ENCODE measurements around the gene ADAM12. TPM values are rescaled to one million over a fixed set of nuclear protein-coding genes. Genes with fewer than 3 reads are reported as not detected.

ADAM12 gene
- polyA plus RNA-seq, 3 donors = 22.5 to 28.1 (median 26.0) TPM

DNA sequence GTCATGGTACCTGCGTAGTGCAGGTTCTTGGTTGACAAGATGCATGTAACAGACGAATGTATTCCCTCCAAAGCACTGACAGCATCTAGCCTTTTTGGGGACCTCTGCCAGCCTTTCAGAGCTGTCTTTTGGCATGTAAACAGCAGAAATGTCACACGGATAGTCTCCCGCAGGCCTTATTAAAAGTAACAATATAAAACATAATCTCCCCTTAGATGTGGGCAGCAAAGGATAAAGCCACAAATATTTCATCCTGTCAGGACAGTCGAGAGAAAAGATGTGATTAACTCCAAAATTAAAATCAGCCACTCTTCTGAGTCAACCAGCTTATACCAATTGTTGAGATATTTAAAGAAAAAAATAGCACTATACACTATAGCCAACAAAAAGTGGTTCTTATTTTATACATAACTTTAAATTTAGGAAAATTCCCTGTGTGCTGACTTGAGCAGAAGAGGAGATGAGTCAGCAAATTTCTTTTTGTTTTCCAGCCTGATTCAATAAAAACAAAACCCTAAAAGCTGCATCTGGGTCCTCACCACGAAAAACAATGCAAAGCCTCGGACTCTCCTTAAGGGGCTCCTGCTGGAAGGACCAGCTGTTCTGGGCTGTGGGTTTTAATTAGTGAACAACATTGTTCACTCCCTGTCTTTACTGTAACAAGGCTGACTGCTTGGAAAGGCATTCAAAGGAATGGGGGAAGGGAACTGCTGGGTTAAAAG is 240.2 kb downstream of the ADAM12 start:
- peak in 3 of 11 donors; percentile 33 to 49 (median 34) for DNase-seq (ENCODE audit: extremely low read depth in 1 of 11, low read depth in 9 of 11, low spot score in 4 of 11)

DNA sequence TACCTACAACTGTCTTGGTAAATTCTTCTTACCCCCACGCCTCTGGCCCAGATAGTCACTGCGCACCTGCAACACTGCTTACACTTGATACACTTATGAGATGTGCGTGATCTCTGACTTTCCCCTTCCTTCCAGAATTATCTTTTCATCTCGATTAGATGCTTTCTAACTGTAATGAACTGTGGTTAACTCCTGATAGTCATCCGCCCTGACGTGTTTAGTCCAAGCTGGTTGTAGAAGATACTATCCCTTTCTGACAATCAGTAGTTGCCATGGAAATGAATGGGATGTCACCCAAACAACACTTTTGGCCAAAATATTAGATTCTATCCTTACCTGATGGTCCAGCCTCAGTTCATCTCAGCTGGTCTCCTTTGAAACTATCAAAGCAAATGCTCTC is 241.5 kb downstream of the ADAM12 start:
- DNase-seq (ENCODE audit: extremely low read depth in 1 of 11, low read depth in 9 of 11, low spot score in 4 of 11) = no peak

DNA sequence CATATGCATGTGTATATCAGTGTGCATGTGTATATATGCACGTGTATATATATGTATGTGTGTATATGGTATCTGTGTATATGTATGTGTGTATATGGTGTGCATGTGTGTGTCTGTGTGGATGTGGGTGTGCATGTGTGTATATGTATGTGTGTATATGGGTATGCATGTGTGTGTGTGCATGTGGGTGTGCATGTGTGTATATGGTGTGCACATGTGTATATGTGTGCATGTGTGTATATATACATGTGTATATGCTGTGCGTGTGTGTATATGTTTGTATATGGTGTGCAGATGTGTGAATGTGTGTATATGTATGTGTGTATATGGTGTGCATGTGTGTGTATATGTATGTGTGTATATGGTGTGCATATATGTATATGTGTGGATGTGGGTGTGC is 245.2 kb downstream of the ADAM12 start:
- DNase-seq (ENCODE audit: extremely low read depth in 1 of 11, low read depth in 9 of 11, low spot score in 4 of 11) = no peak

DNA sequence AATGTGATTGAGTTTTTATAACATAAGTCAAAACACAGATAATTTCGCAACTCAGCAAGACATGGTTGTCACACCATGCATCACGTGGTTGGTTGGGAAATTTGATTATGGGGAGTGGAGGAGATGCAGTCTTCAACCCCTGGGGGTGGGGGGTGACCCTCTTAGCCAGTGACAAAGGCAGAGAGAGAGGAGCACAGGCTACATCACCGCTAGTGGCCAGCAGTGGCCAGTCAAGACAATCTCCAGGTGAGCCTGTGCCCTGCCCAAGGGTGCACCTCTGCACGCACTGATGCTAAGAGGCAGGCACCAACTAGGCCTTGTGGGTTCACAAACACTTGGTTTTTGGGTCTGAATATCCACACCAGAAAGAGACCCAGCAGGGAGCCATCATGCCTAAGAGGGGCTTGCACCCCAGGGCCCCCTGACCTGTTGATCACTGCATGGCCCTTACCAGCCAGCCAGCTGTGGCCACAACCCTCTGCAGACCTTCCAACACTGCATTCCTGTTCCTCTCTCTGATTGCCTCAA is 247.5 kb downstream of the ADAM12 start:
- DNase-seq (ENCODE audit: extremely low read depth in 1 of 11, low read depth in 9 of 11, low spot score in 4 of 11) = no peak

DNA sequence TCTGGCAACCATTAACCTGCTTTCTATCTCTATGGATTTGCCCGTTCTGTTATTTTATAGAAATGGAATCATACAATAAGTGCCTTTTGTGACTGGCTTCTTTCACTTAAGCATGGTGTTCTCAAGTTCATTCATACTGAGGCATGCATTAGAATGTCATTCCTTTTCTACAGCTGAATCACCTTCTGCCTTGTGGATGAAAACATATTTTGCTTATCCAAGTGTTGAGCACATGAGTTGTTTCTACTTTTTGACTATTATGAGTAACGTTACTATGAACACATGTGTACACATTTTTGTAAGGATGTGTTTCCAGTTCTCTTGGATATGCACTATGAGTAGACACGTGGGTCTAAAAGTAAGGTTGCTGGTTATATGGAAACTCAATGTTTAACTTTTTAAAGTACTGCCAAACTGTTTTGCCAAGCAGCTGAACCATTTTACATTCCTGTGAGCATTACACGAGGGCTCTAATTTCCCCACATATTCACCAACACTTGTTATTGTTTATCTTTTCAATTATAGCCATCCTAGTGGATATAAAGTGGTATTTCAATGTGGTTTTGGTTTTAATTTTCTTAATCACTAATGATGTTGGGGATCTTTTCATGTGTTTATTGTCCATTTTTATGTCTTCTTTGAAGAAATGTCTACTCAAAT is 250.6 kb downstream of the ADAM12 start:
- no peak for DNase-seq (ENCODE audit: extremely low read depth in 1 of 11, low read depth in 9 of 11, low spot score in 4 of 11)

DNA sequence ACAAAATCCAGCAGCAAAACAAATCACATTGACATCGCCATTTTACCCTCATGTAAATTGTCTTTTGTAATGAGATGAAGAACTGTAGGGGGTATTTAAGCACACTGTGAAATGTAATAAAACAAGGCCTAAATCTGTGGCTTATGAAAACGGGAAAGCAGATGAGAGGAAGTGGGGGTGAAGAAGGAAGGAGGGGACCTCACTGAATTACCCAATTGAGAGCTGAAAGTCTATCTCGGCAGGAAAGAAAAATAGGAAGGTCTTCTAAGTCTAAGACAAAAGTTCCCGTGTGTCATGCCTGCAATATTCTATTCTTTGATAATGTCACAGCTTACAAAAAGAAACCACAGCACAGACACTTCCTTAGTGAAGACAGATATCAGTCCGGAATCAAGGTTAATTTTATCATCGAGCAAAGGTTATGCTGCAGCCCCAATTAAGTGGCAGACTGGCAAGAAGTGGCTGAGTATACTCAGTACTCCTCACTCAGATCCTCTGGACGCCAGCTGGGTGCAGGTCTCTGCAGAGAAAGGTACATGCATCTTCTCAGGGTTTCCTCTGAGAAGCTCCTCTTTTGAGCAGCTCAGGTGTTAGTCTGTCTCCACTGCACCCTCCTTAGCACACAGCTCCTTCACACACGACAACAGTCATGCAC is 252.2 kb downstream of the ADAM12 start:
- no peak for DNase-seq (ENCODE audit: extremely low read depth in 1 of 11, low read depth in 9 of 11, low spot score in 4 of 11)

DNA sequence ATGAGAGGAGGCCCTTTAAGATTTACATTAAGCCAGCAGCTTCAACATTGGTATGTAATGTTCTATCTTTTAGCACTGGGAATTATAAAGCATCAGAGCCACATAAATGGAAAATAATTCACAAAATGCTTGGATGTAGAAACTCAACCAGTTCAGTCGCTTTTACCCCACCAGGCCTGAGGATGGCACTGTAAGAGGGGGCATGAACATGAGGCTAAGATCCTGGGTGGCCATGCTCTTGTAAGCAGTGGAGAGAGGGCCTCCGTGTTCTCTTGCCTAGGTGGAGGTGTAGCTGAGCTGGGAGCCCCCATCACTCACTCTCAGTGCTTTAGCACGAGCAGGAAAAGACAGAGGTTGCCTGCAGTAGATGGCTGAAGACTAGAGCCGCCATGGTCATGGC is 253.1 kb downstream of the ADAM12 start:
- DNase-seq (ENCODE audit: extremely low read depth in 1 of 11, low read depth in 9 of 11, low spot score in 4 of 11) = no peak

DNA sequence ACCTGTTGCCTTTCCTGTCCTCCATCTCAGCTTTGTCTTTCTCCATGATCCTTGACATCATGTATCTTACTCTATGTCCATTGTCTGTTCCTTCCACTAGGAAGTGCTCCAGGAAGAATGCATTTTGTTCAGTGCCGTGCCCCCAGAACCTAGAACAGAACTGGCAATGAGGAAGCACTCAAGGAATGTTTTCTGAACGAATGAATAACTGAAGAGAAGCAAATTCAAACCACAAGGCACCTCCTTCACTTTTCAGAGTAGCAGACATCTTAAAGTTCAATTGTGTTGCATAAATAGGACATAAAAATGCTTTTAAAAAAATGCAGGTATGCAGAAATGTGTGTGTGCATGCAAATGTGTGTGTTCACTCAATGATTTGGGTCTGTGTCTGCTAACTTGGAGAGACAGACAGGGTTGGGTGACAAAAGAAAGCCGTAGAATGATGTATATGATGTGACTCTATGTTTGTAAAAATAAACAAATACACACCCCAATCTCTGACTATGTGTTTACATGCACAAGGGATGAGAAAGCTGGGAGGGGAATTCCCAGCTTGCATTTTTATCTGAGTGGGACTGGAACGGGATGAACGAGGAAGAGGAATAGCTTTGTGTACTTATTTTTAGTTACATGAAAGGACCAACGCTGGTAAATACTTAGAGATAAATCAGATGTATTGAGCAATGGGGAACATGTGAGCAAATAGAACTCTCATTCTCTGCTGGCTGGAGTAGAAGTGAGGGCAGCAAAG is 254.2 kb downstream of the ADAM12 start:
- DNase-seq (ENCODE audit: extremely low read depth in 1 of 11, low read depth in 9 of 11, low spot score in 4 of 11) = no peak

DNA sequence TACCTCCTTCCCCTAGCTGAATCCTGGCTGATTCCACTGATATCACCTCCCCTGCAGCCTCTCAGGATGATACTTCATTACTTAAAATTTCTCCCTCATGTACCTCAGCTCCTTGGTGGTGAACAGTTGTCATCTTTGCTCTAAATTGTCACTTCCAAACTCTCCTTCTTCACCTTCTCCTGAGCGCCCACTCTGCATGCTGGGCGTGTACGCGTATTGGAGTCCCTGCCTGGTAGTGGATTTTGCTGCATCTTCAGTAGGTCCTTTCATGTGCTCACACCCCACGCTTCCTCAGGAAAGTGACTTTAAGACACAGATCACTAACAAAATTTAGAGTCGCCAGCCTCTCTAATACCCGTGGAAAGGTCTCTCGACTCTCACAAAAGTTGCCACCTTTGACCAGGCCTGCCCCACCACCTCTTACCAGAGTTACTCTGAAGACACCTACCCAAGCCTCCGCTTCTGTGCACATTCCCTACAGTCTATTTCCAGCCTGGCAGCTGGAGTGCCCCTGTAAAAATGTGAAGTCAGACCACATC is 255.1 kb downstream of the ADAM12 start:
- no peak for DNase-seq (ENCODE audit: extremely low read depth in 1 of 11, low read depth in 9 of 11, low spot score in 4 of 11)

DNA sequence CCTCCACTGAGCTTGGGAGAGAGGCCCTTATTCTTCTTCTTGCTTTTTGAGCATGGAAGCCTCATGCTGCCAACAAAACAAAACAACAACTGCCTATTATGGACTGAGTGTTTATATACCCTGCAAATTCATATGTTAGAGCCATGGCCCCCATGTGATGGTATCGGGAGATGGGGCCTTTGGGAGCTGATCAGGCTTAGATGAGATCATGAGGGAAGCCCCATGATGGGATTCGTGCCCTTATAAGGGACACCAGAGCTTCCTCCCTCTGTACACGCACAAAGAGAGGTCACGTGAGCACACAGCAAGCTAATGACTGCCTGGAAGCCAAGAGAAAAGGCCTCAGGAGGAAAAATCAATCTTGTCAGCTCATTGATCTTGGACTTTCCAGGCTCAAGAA is 256.9 kb downstream of the ADAM12 start:
- no peak for DNase-seq (ENCODE audit: extremely low read depth in 1 of 11, low read depth in 9 of 11, low spot score in 4 of 11)

DNA sequence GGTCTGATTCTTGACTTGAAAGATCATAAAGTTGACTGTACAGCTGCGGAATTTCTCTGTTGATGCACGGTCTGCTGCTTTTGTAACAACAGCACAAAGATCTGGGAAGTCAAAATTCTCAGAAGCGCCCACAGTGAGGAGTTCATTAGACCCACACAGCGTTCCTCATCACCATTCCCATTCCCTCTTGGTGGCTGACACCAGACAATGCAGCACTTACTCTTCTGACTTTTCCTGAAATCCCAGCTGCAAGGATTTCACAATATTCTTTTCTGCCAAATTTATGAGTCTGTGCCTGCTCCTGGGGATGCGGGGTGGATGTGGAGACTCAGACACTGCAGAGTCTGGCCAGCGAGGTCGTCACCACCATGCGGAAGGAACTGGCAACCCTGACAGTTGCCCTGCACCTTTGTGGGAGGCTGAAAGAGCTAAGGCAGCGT is 258.0 kb downstream of the ADAM12 start:
- DNase-seq (ENCODE audit: extremely low read depth in 1 of 11, low read depth in 9 of 11, low spot score in 4 of 11) = peak in 1 of 11 donors; percentile 16

DNA sequence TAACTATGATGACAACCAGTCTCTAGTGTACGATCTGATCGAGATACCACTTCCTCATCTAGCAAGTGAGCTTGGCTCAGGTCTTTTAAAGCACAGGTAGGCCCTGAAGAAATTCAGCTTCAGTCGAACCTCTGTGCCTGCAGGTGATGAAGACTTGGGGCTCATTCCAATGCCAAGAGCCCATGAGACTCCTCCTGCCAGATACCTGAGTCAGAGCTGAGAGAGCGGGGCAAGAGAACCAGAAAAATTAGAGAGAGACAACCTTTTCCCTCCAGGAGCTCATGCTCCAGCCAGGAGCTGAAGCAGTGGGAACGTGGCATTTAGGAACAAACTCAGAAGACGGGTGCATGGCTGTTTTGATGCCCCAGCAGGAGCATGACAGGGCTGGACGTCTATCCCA is 259.3 kb downstream of the ADAM12 start:
- DNase-seq (ENCODE audit: extremely low read depth in 1 of 11, low read depth in 9 of 11, low spot score in 4 of 11) = no peak

DNA sequence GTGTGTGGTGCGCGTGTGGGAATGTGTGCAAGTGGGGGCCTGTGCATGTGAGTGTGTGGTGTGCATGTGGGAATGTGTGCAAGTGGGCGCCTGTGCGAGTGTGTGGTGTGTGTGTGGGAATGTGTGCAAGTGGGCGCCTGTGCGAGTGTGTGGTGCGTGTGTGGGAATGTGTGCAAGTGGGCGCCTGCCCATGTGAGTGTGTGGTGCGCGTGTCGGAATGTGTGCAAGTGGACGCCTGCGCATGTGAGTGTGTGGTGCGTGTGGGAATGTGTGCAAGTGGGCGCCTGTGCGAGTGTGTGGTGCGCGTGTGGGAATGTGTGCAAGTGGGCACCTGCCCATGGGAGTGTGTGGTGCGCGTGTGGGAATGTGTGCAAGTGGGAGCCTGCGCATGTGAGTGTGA is 259.7 kb downstream of the ADAM12 start:
- no peak for DNase-seq (ENCODE audit: extremely low read depth in 1 of 11, low read depth in 9 of 11, low spot score in 4 of 11)

DNA sequence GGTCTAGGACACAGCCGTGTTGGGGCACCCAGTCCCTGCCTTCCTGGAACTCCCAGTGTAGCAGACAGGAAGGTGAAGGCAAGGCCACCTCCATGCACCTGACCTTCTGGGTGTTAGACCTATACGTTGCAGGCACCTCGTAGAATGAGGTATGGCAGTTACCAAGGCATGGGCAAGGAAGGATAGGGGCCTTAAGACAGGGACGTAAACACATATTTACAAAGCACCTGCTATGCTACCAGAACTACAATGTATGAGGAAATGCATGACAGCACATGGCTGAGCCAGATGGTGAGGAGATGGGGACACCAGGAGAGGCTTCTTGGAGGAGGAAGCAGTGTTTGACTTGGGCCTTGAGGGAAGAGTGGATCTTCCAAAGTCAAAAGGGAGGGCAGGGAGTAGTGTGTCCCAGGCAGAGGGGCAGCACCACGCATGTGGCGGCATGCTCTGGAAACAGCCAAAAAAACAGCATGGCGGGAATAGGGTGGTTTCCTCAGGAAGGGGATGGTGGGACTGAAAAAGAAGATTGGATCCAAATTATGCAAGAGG is 260.7 kb downstream of the ADAM12 start:
- DNase-seq (ENCODE audit: extremely low read depth in 1 of 11, low read depth in 9 of 11, low spot score in 4 of 11) = no peak

DNA sequence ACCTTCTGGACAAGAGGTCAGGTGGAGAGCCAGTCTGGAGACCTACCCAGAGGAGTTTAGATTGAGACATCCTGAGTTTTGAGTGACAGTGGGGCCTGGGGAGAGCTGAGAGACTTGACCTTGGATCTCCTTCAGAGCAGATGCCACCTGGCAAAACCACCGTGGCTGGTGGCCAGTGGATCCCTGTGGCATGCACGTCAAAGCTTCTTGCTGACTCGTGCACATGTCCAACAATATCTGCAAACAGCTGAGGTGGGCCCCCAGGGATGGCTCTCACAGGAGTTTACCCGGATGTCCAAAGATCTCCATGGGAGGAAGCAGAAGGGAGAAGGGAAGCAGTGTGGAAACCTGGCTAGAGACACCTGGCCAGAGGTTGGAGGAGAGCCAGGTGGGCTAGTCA is 261.4 kb downstream of the ADAM12 start:
- DNase-seq (ENCODE audit: extremely low read depth in 1 of 11, low read depth in 9 of 11, low spot score in 4 of 11) = no peak

DNA sequence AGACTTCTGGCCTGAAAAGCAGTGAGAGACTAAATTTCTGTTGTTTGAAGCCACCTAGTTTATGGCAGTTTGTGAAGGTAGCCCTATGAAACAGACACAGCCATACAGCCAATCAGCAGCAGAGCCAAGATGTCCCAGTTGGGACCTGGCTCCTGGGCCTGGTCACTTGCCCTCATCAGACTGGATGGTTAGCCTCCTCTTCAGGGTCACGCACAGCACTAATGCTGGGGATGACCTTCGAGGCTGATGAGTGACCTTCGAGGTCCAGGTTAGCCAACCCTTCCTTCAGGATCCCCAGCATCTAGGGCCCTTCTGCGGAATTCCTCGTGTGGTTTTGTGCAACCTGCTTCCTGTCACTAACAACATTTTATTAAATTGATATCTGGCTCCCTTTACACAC is 262.3 kb downstream of the ADAM12 start:
- DNase-seq (ENCODE audit: extremely low read depth in 1 of 11, low read depth in 9 of 11, low spot score in 4 of 11) = no peak

DNA sequence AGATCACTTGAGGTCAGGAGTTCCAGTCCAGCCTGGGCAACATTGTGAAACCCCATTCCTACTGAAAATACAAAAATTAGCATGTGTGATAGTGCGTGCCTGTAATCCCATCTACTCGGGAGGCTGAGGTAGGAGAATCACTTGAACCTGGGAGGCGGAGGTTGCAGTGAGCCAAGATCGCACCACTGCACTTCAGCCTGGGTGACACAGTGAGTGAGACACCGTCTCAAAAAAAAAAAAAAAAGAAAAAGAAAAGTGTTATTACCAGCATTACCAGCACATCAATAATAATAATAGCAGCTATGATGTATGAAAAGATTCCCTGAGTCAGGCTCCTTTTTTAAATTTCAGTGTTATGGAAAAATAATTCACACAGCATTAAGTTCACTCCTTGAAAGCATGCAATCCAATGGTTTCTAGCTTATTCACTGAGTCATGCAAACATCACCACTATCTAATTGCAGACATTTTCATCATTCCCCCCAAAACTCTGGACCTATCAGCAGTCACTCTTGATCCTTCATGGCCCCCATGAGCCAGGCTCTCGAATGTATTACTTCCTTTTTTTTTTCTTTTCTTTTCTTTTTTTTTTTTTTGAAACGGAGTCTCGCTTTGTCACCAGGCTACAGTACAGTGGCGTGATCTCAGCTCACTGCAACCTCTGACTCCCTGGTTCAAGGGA is 263.5 kb downstream of the ADAM12 start:
- DNase-seq (ENCODE audit: extremely low read depth in 1 of 11, low read depth in 9 of 11, low spot score in 4 of 11) = no peak

DNA sequence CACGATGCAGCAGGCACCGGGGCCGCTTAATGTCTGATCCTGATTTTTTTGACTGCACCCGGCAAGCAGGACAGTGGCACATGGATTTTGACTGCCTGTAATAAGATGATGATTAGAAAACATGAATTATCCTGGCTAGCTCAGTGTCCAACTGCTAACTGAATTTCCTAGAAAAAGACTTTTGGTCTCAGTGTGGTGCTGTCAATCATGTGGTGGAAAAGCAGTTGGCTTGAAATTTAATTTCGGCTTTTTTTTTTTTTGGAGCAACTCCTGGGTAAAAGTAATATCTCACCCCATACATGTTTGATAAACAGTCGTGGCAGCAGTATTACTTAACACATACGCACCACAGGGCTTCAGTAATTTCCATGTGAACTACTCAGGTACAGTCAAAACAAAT is 264.2 kb downstream of the ADAM12 start:
- no peak for DNase-seq (ENCODE audit: extremely low read depth in 1 of 11, low read depth in 9 of 11, low spot score in 4 of 11)
